HG03159 (cell line): ENCODE data around the gene ADTRP.

Experiments
- ATAC-seq: cut with Tn5 transposase; IDR thresholded peaks from one replicate; pipeline ENCODE4 v1.9.1; 2021; ENCODE audit warnings: mild to moderate bottlenecking, moderate library complexity; ENCODE audit not compliant: unreplicated experiment

Gene ADTRP

DNA sequence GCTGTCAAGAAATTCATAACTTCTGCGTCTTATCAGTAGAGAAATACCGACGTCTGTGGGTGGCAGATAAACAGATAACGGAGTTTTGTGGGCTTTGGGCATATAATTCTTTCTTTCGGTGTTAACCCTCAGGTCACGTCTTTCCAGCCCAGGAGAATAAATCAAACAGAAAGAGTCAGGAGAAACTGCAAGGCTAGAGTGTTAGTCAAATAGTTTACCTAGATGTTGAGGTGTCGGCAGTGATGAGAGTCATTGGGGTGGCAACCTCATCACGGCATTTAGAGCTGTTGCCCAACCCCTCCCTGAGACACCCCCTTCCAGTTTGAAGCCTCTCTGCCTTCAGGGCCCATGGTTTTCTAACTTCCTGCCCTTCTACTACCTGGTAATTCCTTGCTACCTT lies 49.5 kb downstream of the ADTRP start:
- ATAC-seq: no peak

DNA sequence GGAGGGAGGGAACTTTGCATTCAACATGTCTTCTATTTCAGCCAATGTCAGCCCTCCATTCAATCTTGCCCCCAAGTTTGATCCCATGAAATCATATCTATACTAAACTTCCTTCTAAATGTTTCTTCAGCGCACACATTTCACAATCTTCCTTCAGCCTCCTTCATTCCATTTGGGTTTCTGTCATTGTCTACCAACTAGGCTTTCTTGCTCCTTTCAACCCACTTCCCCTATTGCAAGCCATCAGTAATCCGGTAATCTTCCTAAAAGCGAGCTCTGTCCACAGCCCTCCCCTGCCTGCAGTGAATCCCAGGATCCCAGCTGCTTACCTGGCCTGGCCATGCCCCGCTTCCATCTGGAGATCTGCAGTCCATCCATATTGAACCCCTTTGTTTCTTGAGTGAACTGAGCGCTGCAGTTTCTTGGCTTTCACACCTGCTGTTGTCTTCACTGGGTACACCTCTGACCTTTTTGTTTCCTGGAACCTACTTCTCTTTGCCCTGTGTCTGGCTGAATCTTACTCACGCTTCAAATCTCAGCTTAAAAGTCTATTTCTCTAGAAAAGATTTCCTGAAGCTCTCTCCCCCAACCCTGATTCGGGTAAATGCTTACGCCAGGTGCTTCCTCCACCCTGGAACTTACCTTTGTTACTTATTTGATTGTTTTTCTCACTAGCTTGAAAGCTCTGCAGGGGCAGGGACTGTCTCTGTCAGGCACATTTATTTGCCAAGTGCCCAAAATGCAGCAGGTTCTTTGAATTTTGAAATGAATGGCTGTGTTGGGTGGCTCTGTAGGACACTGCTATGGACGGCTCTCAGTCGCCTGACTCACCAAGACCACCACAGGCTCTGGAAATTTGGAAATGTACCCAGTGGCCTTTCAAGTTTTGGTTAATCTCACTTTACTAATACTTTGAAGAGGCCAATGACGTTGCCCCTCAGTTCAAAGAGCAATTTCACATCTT lies 50.3 kb downstream of the ADTRP start:
- ATAC-seq: no peak

DNA sequence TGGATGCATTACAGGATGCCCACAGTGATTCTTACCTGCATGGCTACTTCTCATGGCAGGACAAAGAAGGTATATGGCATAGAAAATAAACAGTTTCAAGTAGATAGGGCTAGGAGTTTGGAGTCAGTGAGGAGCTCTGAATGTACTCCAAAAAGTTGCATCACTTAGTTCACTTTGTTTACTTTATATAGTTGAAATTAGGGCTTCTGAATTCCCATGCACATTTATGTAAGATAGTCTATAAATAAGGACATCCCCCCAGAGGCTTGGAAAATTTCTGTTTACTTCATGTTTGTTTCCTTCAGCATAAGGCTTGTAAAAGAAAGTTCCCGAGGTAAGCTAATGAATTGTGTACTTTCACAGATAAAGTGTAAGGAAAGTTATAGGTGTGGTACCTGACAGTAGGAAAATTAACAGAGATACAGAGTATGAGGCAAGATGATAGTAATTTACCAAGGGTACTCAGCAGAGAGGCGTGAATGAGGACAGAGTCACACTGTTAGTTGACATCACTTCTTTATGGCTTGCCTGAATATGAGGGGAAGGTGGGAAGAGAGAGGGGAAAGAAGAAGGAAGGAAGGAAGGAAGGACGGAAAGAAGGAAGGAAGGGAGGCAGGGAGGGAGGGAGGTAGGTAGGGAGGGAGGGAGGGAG lies 51.1 kb downstream of the ADTRP start:
- ATAC-seq: no peak

DNA sequence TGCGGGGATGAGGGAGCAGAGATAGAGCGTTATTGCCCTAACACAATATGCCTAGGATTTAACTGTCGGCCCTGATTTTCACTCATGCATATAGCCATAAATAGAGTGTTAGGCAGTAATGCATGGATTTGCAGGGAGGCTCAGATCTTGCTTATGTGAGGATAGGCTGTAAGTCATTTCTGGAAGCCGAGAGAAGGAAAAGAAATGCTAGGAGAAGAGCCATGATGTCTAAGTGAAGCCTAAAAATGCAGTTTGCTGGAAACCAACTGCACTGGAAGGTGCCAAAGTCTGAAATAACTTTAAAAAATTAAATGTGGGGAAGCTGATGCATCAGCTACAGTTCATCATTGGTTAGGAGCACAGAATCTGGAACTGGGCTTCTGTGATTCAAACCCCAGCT lies 54.3 kb downstream of the ADTRP start:
- no peak for ATAC-seq

GRCh38 chr6:11722805-11723631 lies 55.6 kb downstream of the ADTRP start:
- ATAC-seq: no peak

DNA sequence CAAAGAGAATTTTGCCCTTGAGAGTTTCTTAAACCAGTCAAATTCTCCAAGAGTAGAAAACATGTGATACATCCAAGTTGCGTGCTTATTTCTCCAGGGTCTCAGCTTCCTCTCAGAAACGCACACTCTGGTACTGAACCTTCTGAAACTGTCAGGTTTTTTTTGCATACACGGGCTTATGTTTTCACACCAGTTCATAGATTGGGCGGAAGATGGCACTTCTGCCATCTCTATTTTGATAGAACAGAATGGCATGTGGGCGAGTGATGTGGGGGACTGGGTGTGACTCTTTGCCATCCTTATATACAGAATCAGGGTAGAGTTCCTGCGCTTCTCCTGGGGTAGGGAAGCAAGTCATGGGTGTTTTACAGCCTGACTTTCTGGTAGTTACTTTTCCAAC lies 56.4 kb downstream of the ADTRP start:
- ATAC-seq: no peak

- ATAC-seq: no peak
Measured at GRCh38 chr6:11718463-11718862, 60.1 kb downstream of the ADTRP start.

- ATAC-seq: no peak
Measured at GRCh38 chr6:11718031-11718430, 60.6 kb downstream of the ADTRP start.

GRCh38 chr6:11714798-11715285 lies 63.8 kb downstream of the ADTRP start:
- ATAC-seq: no peak

- no peak for ATAC-seq
Measured at GRCh38 chr6:11714116-11714797, 64.3 kb downstream of the ADTRP start.

- no peak for ATAC-seq
Measured at GRCh38 chr6:11712760-11713159, 65.8 kb downstream of the ADTRP start.

DNA sequence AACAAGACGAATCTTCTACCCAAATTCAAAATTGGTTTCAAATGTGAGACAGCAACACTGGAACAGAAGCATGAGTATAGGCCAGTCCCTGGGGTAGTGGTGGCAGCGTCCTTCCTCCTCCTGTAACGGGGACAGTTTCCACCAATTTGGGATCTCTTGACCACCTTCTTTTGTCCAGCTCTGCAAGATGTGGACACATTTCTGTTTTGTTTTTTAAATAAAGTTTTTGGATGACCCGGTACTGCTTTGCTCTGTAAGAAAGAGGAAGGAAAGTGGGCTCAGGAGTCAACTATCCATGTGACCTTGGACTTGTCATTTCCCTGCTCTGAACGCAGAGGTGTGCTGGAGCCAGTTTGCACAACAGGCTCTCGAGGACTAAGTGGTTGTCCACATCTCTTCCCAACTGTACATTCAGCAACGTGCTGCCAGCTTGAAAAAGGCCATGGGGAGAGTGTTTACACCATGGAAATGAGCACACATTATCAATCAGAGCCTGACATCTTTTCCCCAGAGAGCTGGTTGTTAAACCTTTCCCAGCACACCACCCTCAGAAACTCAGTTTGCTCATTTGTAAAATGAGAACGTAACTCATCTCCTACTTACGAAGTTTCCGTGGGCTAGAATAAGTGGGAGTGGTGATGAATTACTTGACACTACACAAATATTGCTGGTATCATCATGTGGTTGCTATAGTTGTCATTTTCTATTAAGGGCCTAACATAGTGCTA lies 66.5 kb downstream of the ADTRP start:
- no peak for ATAC-seq

- ATAC-seq: no peak
Measured at GRCh38 chr6:11711003-11711983, 67.3 kb downstream of the ADTRP start.

DNA sequence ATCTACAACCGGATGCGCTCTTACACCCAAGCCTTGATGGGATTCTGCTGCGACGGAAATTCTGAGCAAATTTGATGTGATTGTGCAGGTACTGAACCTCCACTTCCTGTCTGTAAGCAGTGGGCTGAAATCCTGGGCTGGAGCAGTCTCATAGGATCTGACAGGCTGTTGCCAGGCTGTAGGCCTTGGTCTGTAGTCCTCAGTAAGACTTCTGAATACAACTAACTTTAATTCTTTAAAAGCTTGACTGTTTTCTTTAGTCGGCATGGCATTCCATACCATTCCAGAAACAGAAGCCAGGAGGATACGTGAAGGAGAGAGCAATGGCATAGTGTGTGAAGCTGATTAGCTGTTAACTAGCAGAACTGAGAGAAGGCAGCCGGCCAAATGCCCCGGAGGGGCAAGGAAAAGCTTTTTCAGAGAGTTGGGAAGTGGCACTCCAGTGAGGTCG lies 68.3 kb downstream of the ADTRP start:
- no peak for ATAC-seq

GRCh38 chr6:11706171-11706570 lies 72.4 kb downstream of the ADTRP start:
- ATAC-seq: no peak

DNA sequence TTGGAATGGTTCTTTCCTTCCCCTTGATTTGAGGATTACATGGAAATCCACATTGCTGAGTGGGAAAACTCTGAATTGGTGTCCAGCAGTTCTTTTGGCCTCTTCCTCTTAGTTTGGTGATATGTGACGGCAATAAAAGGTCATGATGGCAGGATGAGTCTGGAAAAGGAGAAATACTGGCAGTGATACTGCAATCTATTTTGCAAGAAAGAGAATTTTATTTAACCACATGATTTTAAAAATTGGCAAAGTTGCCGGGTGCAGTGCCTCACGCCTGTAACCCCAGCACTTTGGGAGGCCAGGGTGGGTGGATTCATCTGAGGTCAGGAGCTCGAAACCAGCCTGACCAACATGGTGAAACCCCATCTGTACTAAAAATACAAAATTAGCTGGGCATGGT lies 73.1 kb downstream of the ADTRP start:
- ATAC-seq: no peak

DNA sequence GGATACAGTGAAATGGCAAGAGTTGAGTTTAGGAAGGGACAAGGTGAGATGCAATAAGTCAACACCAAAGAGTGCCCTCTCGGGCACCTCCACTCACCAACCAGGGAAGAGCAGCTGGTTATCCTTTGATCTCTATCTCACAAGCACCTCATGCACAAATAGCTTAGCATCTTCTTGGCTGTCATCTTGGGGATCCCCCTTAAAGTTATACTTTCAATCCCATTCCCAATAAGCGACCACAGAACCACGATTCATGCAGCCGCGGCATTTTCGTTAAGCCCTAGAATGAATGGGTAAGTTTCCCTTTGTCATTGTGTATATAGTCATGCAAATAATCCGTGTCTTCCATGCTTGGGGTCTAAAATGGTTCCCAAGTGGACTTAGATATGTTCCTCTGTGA lies 73.5 kb downstream of the ADTRP start:
- no peak for ATAC-seq

GRCh38 chr6:11703725-11704124 lies 74.9 kb downstream of the ADTRP start:
- ATAC-seq: no peak
